HepG2 (cell line): ENCODE results near the gene MRFAP1. TPM values are rescaled to one million over a fixed set of nuclear protein-coding genes. Genes with fewer than 3 reads are reported as not detected.

Experiments
- AHR ChIP-seq: IDR thresholded peaks from 2 replicates; pipeline ENCODE4 v1.6.1; 2018; ENCODE audit warnings: missing genetic modification reagents, missing compliant biosample characterization
- CHD4 ChIP-seq: fragments of 200-600 bp; sonication (generic); IDR thresholded peaks from 2 replicates; pipeline ENCODE4 v1.7.0; 2017; ENCODE audit warnings: mild to moderate bottlenecking, low read length, borderline replicate concordance
- HMG20A ChIP-seq: IDR thresholded peaks from 2 replicates; pipeline ENCODE4 v1.6.1; 2016; ENCODE audit warnings: borderline replicate concordance
- MNT ChIP-seq: fragments of 450-650 bp; IDR thresholded peaks from 2 replicates; pipeline ENCODE4 v1.6.1; 2016
- NCOR1 ChIP-seq: fragments of 200-600 bp; sonication (generic); IDR thresholded peaks from 2 replicates; pipeline ENCODE4 v1.7.0; 2017; ENCODE audit warnings: antibody characterized with exemption, low read length, borderline replicate concordance
- PHF8 ChIP-seq: sonication (generic); formaldehyde crosslinking; IDR thresholded peaks from 2 replicates; pipeline ENCODE4 v1.5.0; 2020; ENCODE audit warnings: missing genetic modification reagents
- RFX1 ChIP-seq: fragments of 450-650 bp; IDR thresholded peaks from 2 replicates; pipeline ENCODE4 v1.6.1; 2017
- SAP130 ChIP-seq: IDR thresholded peaks from 2 replicates; pipeline ENCODE4 v1.6.1; 2016; ENCODE audit warnings: low read depth
- SNAI1 ChIP-seq: sonication (generic); formaldehyde crosslinking; IDR thresholded peaks from 2 replicates; pipeline ENCODE4 v1.5.0; 2020; ENCODE audit warnings: mild to moderate bottlenecking, missing genetic modification reagents, borderline replicate concordance
- TFDP2 ChIP-seq: sonication (generic); formaldehyde crosslinking; IDR thresholded peaks from 2 replicates; pipeline ENCODE4 v1.4.0; 2020; ENCODE audit warnings: missing genetic modification reagents
- ZBTB43 ChIP-seq: sonication (generic); formaldehyde crosslinking; conservative IDR thresholded peaks from 2 replicates; pipeline ENCODE4 v1.4.0; 2020; ENCODE audit warnings: missing genetic modification reagents
- ZKSCAN8 ChIP-seq: IDR thresholded peaks from 2 replicates; pipeline ENCODE4 v1.6.1; 2016; ENCODE audit warnings: borderline replicate concordance, missing genetic modification reagents, missing compliant biosample characterization
- ZMAT3 ChIP-seq: sonication (generic); formaldehyde crosslinking; conservative IDR thresholded peaks from 2 replicates; pipeline ENCODE4 v1.7.0; 2021; ENCODE audit warnings: missing genetic modification reagents
- ZNF18 ChIP-seq: sonication (generic); formaldehyde crosslinking; IDR thresholded peaks from 2 replicates; pipeline ENCODE4 v1.8.0; 2022; ENCODE audit warnings: mild to moderate bottlenecking, missing genetic modification reagents; ENCODE audit not compliant: insufficient replicate concordance
- ZNF768 ChIP-seq: sonication (generic); formaldehyde crosslinking; IDR thresholded peaks from 2 replicates; pipeline ENCODE4 v1.4.0; 2020; ENCODE audit warnings: missing genetic modification reagents
- polyA plus RNA-seq, 8 experiments: library from polyadenylated mRNA; depleted of rRNA in 3 of 8; stranded (reverse) in 7 of 8; unstranded in 1 of 8; fragments of >200 nt; fragmentation: Illumina TruSeq in 4 of 8; extraction: Trizol in 4 of 8; gene quantifications; 2 replicates each; pipeline versions ENCODE4 v1.2.1 to v1.2.3, GENCODE V29; 2011 to 2016; ENCODE audit warnings: low read depth in 4 of 8, missing spikeins in 1 of 8, mixed read lengths in 1 of 8; ENCODE audit not compliant: insufficient read depth in 1 of 8
- total RNA-seq, 5 experiments: library from RNA; depleted of rRNA; stranded (reverse); fragments of >200 nt; fragmentation: Illumina TruSeq; extraction: Trizol; gene quantifications; 2 replicates each; pipeline ENCODE4 v1.2.3, GENCODE V29; 2016; ENCODE audit warnings: low read depth in 1 of 5
- TF ChIP-seq, protein P1 (sequence below), 2 experiments: sonication (generic) in 1 of 2; formaldehyde crosslinking in 1 of 2; IDR thresholded peaks; 2 replicates each; pipeline versions ENCODE4 v1.4.0 to v1.6.1; 2016 to 2020; ENCODE audit warnings: borderline replicate concordance in 1 of 2, low read depth in 1 of 2, mild to moderate bottlenecking in 1 of 2, missing genetic modification reagents in 1 of 2
- TF ChIP-seq, protein P2 (sequence below): conservative IDR thresholded peaks from 2 replicates; pipeline ENCODE4 v1.6.1; 2018; ENCODE audit warnings: missing genetic modification reagents

Gene MRFAP1
- total and polyA plus RNA-seq, 2 of the 13 experiments (the other 11 are each of a cell fraction or from before 2014, with no cell fraction given) = 112 to 158 TPM

- TF ChIP-seq, protein P1, sequence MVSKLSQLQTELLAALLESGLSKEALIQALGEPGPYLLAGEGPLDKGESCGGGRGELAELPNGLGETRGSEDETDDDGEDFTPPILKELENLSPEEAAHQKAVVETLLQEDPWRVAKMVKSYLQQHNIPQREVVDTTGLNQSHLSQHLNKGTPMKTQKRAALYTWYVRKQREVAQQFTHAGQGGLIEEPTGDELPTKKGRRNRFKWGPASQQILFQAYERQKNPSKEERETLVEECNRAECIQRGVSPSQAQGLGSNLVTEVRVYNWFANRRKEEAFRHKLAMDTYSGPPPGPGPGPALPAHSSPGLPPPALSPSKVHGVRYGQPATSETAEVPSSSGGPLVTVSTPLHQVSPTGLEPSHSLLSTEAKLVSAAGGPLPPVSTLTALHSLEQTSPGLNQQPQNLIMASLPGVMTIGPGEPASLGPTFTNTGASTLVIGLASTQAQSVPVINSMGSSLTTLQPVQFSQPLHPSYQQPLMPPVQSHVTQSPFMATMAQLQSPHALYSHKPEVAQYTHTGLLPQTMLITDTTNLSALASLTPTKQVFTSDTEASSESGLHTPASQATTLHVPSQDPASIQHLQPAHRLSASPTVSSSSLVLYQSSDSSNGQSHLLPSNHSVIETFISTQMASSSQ (IDR thresholded peaks at IDR 0.05; ENCODE audit: low read depth) = no peak
- TF ChIP-seq, protein P1 (CRISPR knock-in tag; IDR thresholded peaks at IDR 0.05; ENCODE audit: borderline replicate concordance) = 0 out of 2 replicates have a peak, but pooled peaks have one; percentile 41
- 0 out of 2 replicates have a peak, but pooled peaks have one; percentile 74 for TF ChIP-seq SNAI1 (CRISPR knock-in tag)
- TF ChIP-seq MNT = no peak
- TF ChIP-seq TFDP2 (CRISPR knock-in tag) = peak; percentile 97
- TF ChIP-seq, protein P2, sequence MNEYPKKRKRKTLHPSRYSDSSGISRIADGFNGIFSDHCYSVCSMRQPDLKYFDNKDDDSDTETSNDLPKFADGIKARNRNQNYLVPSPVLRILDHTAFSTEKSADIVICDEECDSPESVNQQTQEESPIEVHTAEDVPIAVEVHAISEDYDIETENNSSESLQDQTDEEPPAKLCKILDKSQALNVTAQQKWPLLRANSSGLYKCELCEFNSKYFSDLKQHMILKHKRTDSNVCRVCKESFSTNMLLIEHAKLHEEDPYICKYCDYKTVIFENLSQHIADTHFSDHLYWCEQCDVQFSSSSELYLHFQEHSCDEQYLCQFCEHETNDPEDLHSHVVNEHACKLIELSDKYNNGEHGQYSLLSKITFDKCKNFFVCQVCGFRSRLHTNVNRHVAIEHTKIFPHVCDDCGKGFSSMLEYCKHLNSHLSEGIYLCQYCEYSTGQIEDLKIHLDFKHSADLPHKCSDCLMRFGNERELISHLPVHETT = peak; percentile 69; the same call in 1 of the 2 replicates
- TF ChIP-seq PHF8 (CRISPR knock-in tag) = peak; percentile 77
- TF ChIP-seq ZMAT3 (CRISPR knock-in tag) = 0 out of 2 replicates have a peak, but pooled peaks have one; percentile 85
- no peak for TF ChIP-seq CHD4
- TF ChIP-seq ZKSCAN8 = no peak
- TF ChIP-seq HMG20A = no peak
- peak; percentile 71 for TF ChIP-seq ZNF18 (CRISPR knock-in tag)
- TF ChIP-seq AHR (CRISPR knock-in tag) = peak; percentile 69; the same call in 1 of the 2 replicates
- TF ChIP-seq ZNF768 (CRISPR knock-in tag) = no peak; the same call in 1 of the 2 replicates
- TF ChIP-seq SAP130 (CRISPR knock-in tag) = peak; percentile 86
- no peak for TF ChIP-seq NCOR1
- TF ChIP-seq ZBTB43 (CRISPR knock-in tag) = no peak; the same call in 1 of the 2 replicates
- no peak for TF ChIP-seq RFX1
Observed at GRCh38 chr4:6673660-6674499, 33.4 kb downstream of the MRFAP1 start (continued).
